ENCODE results near the gene WDR72. TPM values are rescaled to one million over a fixed set of nuclear protein-coding genes. Genes with fewer than 3 reads are reported as not detected.

WDR72 gene
- total and polyA plus RNA-seq, 2 of the 8 experiments (the other 6 are each of a cell fraction or from before 2014, with no cell fraction given) = 1.2 to 1.9 TPM

- TF ChIP-seq, protein P1, sequence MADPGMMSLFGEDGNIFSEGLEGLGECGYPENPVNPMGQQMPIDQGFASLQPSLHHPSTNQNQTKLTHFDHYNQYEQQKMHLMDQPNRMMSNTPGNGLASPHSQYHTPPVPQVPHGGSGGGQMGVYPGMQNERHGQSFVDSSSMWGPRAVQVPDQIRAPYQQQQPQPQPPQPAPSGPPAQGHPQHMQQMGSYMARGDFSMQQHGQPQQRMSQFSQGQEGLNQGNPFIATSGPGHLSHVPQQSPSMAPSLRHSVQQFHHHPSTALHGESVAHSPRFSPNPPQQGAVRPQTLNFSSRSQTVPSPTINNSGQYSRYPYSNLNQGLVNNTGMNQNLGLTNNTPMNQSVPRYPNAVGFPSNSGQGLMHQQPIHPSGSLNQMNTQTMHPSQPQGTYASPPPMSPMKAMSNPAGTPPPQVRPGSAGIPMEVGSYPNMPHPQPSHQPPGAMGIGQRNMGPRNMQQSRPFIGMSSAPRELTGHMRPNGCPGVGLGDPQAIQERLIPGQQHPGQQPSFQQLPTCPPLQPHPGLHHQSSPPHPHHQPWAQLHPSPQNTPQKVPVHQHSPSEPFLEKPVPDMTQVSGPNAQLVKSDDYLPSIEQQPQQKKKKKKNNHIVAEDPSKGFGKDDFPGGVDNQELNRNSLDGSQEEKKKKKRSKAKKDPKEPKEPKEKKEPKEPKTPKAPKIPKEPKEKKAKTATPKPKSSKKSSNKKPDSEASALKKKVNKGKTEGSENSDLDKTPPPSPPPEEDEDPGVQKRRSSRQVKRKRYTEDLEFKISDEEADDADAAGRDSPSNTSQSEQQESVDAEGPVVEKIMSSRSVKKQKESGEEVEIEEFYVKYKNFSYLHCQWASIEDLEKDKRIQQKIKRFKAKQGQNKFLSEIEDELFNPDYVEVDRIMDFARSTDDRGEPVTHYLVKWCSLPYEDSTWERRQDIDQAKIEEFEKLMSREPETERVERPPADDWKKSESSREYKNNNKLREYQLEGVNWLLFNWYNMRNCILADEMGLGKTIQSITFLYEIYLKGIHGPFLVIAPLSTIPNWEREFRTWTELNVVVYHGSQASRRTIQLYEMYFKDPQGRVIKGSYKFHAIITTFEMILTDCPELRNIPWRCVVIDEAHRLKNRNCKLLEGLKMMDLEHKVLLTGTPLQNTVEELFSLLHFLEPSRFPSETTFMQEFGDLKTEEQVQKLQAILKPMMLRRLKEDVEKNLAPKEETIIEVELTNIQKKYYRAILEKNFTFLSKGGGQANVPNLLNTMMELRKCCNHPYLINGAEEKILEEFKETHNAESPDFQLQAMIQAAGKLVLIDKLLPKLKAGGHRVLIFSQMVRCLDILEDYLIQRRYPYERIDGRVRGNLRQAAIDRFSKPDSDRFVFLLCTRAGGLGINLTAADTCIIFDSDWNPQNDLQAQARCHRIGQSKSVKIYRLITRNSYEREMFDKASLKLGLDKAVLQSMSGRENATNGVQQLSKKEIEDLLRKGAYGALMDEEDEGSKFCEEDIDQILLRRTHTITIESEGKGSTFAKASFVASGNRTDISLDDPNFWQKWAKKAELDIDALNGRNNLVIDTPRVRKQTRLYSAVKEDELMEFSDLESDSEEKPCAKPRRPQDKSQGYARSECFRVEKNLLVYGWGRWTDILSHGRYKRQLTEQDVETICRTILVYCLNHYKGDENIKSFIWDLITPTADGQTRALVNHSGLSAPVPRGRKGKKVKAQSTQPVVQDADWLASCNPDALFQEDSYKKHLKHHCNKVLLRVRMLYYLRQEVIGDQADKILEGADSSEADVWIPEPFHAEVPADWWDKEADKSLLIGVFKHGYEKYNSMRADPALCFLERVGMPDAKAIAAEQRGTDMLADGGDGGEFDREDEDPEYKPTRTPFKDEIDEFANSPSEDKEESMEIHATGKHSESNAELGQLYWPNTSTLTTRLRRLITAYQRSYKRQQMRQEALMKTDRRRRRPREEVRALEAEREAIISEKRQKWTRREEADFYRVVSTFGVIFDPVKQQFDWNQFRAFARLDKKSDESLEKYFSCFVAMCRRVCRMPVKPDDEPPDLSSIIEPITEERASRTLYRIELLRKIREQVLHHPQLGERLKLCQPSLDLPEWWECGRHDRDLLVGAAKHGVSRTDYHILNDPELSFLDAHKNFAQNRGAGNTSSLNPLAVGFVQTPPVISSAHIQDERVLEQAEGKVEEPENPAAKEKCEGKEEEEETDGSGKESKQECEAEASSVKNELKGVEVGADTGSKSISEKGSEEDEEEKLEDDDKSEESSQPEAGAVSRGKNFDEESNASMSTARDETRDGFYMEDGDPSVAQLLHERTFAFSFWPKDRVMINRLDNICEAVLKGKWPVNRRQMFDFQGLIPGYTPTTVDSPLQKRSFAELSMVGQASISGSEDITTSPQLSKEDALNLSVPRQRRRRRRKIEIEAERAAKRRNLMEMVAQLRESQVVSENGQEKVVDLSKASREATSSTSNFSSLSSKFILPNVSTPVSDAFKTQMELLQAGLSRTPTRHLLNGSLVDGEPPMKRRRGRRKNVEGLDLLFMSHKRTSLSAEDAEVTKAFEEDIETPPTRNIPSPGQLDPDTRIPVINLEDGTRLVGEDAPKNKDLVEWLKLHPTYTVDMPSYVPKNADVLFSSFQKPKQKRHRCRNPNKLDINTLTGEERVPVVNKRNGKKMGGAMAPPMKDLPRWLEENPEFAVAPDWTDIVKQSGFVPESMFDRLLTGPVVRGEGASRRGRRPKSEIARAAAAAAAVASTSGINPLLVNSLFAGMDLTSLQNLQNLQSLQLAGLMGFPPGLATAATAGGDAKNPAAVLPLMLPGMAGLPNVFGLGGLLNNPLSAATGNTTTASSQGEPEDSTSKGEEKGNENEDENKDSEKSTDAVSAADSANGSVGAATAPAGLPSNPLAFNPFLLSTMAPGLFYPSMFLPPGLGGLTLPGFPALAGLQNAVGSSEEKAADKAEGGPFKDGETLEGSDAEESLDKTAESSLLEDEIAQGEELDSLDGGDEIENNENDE (IDR thresholded peaks at IDR 0.05; ENCODE audit: insufficient replicate concordance, low read length) = no peak
- TF ChIP-seq CEBPB (IDR thresholded peaks at IDR 0.05; ENCODE audit: low read depth, low read length) (no peak), ASH2L (IDR thresholded peaks at IDR 0.05; ENCODE audit: low read length) (no peak), HDAC6 (IDR thresholded peaks at IDR 0.05; ENCODE audit: low read depth, low read length) (no peak), NANOG (IDR thresholded peaks at IDR 0.05; ENCODE audit: insufficient read depth, low read depth, low read length, poor library complexity, severe bottlenecking) (no peak), CTBP2 (IDR thresholded peaks at IDR 0.05; ENCODE audit: borderline replicate concordance, insufficient read depth, insufficient read length, low read length) (no peak), GTF2F1 (IDR thresholded peaks at IDR 0.05; ENCODE audit: borderline replicate concordance, low read depth, low read length) (no peak), POLR2A (IDR thresholded peaks at IDR 0.05; ENCODE audit: control extremely low read depth in 1 of 2, low read depth in 2 of 2, low read length in 2 of 2) (no peak), TBP (IDR thresholded peaks at IDR 0.05; ENCODE audit: low read depth, low read length) (no peak), ZNF274 (IDR thresholded peaks at IDR 0.05; ENCODE audit: borderline replicate concordance, extremely low read depth, low read length) (no peak), JUND (IDR thresholded peaks at IDR 0.05; ENCODE audit: low read length) (no peak)
Measured at GRCh38 chr15:53670701-53671100, 88.8 kb downstream of the WDR72 start (continued).
